Umbilical cord (tissue), 2 donors: Measurements from ENCODE around the gene ABLIM2. TPM values are rescaled to one million over a fixed set of nuclear protein-coding genes. Genes with fewer than 3 reads are reported as not detected.

Experiments used
- DNase-seq: peaks from one replicate; pipeline ENCODE4 v3.0.0-alpha.2; 2015; ENCODE audit warnings: low spot score
- total RNA-seq: library from RNA; depleted of rRNA; stranded (reverse); fragments of >200 nt; gene quantifications from one replicate; pipeline ENCODE4 v1.2.3, GENCODE V29; 2014; ENCODE audit warnings: low replicate concordance; ENCODE audit not compliant: insufficient read depth

Gene ABLIM2
- total RNA-seq, 1 donor from 2014 or later = 0.96 TPM

DNA sequence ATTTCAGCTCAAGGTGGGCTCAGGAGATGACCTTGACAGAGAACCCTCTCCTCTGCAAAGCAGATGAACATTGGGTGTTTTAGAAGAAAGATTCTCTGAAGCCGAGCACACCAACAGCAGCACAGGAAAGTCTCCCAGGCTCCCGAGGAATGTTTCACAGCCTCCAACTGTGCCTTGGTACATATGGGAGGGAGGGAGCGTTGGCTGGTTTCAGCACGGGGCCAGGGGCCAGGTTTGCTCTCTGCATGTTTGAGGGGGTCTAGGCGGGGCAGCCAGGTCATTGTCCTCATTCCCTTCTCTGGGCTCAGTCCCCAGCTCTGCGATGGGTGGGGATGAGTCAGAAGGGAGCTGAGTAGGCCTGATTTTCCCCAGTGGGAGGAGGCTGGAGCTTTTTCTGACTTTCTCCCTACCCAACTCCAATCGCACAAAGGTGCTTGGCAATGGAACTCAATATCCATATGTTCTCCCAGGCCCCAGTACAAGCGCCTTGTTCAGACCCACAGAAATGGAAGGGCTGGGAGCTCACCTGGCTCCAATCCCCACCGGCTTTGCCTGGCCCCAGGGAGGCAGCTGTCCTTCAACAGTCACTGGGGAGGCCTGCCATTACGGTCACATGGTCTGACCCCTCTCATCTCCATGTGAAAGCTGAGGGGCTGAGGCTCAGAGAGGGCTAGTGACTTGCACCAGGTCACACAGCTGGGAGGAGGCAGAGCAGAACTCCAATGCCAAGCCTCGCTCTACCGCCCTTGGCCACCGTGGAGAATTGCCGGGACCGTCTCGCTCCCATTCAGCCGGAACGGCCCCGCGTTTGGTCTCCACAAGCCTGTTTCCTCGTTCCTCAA, 110.6 kb downstream of the ABLIM2 start:
- DNase-seq = no peak

GRCh38 chr4:8046925-8047541, 111.6 kb downstream of the ABLIM2 start:
- no peak for DNase-seq

- no peak for DNase-seq
Observed at GRCh38 chr4:8045909-8046308, 112.7 kb downstream of the ABLIM2 start.

DNA sequence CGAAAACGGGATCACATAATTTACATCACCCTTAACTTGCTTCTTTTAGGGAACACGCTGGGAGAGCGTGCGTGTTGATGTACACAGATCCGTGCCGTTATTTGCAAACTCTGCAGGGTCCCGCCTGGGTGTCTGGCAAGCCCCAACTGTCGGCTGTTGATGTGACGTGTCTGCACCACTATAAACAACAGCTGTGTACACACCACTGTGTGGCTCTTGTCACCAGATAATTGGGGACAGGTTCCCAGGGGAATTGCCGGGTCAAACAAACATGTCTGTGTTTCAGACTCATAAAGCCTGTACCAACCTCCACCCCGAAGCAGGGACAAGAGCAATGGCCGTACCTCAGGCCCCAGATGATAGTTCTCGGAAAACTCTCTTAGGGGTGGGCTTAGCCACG, 113.9 kb downstream of the ABLIM2 start:
- no peak for DNase-seq

- no peak for DNase-seq
Observed at GRCh38 chr4:8044244-8044643, 114.4 kb downstream of the ABLIM2 start.

DNA sequence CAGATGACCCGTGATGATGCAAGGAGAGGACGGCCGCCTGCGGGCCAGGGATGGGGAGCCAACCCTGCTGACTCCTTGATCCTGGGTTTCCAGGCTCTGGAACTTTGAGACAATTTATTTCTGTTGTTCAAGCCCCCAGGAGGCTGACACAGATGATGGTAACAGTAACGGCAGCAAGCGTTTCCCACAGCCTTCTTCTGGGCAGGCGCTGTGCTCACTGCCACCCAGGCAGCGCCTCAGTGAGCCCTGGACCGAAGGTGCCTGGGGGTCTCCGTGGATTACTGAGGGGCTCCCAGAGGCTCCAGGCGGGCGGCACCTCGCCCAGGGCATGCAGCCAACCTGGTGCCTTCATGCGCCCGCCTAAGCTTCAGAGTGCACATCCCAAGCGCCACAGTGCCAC, 115.0 kb downstream of the ABLIM2 start:
- DNase-seq = no peak

DNA sequence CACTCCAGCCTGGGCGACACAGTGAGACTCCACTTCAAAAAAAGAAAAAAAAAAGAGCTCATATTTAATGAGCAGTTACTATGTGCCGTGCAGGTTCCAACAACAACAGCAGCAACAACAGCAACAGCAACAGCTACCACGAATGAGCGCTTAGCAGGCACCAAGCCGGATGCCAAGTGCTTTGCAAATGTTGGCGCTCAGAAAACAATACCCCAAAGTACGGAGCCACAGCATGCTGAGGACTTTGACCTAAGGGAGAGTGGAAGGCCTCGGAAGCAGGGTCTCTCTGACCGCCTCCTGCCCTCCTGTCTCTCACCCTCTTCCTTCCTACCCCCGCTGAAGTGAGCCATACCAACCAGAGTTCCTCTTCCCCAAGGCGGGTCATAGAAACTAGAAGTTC, 116.7 kb downstream of the ABLIM2 start:
- no peak for DNase-seq

- DNase-seq = no peak
Observed at GRCh38 chr4:8041172-8041571, 117.4 kb downstream of the ABLIM2 start.

GRCh38 chr4:8040607-8041006, 118.0 kb downstream of the ABLIM2 start:
- DNase-seq = no peak

DNA sequence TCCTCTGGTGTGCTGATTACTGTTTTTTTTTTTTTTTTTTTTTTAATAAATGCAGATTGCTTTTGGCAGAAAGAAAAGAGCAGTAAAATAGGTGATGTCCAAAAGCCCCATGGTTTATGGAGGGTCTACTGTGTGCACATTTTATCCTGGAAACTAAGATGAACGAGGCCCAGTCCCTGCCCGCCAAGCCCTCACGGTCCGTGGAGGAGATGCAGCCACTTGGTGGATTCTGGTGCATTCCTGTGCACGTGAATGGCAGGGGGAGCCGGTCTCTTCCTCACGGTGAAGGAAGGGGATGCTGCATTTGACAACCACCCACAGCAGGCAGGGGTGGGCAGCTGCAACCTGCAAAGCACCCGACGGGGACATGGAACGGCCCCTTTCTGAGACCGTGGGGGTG, 118.8 kb downstream of the ABLIM2 start:
- no peak for DNase-seq

- DNase-seq = peak; percentile 38
Observed at GRCh38 chr4:8039290-8039689, 119.3 kb downstream of the ABLIM2 start.

DNA sequence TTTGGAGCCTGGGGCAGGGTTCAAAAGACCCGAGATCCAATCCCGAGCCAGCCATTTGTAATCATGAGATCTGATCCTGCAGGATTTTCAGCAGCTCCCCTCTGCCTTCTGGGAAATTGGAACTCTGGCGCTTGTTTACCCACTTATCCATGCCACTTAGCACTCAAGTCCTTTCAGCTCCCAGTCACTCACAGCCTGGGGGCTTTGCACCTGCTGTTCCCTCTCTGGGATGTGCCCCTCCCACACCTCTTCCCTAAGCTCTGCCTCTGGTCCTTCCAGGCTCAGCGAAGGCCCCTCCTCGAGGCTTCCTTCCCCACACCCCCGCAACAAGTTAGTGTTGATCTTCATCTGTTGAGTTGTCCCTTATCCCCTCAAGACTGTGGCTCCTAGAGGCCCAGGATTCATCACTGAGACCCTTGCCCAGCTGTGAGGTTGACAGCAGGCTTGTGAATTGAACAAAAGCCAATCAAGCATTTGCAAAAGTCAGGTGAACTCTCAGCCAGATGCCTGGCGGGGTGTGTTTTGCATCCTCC, 119.8 kb downstream of the ABLIM2 start:
- DNase-seq = no peak

GRCh38 chr4:8038083-8038482, 120.5 kb downstream of the ABLIM2 start:
- no peak for DNase-seq

GRCh38 chr4:8037150-8037769, 121.4 kb downstream of the ABLIM2 start:
- no peak for DNase-seq

- DNase-seq = no peak
Observed at GRCh38 chr4:8035371-8035780, 123.2 kb downstream of the ABLIM2 start.

GRCh38 chr4:8033829-8034528, 124.6 kb downstream of the ABLIM2 start:
- DNase-seq = no peak

DNA sequence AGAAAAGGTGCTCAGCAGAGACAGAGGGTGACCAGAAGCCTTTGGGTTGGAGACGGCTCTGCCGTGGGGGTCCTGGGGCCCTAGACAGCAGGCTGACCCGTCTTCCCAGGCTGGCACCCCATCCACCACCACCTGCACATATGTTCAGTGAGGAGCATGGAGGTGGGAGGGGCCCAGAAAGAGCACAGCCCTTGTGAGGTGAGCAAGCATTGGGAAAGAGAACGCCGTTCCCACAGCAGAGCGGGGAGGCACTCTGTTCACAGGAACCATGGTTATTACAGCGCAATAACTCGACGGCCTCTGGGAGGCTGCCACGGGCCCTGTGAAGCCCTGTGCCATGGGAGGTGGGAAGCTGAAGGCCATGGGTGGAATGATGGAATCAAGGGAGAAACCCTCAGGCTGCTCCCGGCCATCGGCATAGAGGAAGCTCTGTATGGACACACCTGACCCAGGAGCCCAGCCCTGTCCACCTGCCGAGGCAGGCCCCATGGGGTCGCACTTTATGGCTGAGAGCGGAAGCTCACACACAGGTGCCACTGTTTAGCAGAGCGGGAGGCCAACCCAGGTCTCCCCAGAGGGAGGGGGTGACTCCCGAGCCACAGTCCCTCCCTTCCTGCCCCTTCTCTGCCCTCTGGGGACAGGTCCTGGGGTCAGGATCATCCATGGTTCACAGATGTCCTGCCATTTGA, 125.4 kb downstream of the ABLIM2 start:
- no peak for DNase-seq

- DNase-seq = no peak
Observed at GRCh38 chr4:8032381-8032780, 126.2 kb downstream of the ABLIM2 start.

- no peak for DNase-seq
Observed at GRCh38 chr4:8030121-8030781, 128.4 kb downstream of the ABLIM2 start.

DNA sequence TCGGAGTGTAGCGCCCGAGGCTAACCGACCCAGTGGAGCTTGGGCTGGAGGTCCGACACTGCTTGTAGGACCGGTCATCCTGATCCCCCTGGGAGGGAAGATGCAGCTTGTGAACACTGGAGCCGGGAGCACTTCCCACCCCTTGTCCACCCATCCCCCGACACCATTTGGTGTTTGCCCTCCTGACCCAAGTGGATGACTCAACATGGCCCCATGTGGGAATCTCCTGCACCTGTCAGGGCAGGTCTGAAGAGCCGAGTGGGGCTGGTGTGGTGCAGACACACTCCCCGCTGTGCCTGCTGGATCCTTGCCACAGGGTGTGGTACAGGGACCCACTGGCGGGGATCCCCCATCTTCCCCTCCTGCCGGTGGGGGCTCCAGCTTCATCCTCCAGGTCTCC, 128.9 kb downstream of the ABLIM2 start:
- no peak for DNase-seq
